NCI-H128 (cell line): ENCODE data around the gene GPR155.

Source experiments
- DNase-seq: peaks from one replicate; lab custom pipeline; 2025; ENCODE audit not compliant: unreplicated experiment; lab: John Stamatoyannopoulos, UW

GPR155 gene

GRCh38 chr2:174486563-174487107 lies at the start of gene GPR155:
Gene GPR155 (minus strand): TSS chr2:174487029. CDS start chr2:174481956, 5,073 bp downstream.
- DNase-seq: no peak

- DNase-seq: no peak
Observed at GRCh38 chr2:174535757-174536703, 49.2 kb upstream of the GPR155 start.

- no peak for DNase-seq
Observed at GRCh38 chr2:174535083-174535482, 48.3 kb upstream of the GPR155 start.

- no peak for DNase-seq
Observed at GRCh38 chr2:174529916-174530315, 43.1 kb upstream of the GPR155 start.

GRCh38 chr2:174527959-174528358 lies 41.1 kb upstream of the GPR155 start:
- no peak for DNase-seq

- DNase-seq: no peak
Observed at GRCh38 chr2:174527101-174527721, 40.4 kb upstream of the GPR155 start.

- DNase-seq: no peak
Observed at GRCh38 chr2:174524527-174524926, 37.7 kb upstream of the GPR155 start.

GRCh38 chr2:174522553-174522952 lies 35.7 kb upstream of the GPR155 start:
- no peak for DNase-seq

GRCh38 chr2:174518395-174518794 lies 31.6 kb upstream of the GPR155 start:
- no peak for DNase-seq

GRCh38 chr2:174516501-174517378 lies 29.9 kb upstream of the GPR155 start:
- DNase-seq: no peak

- DNase-seq: no peak
Observed at GRCh38 chr2:174512345-174512744, 25.5 kb upstream of the GPR155 start.

GRCh38 chr2:174511580-174512260 lies 24.9 kb upstream of the GPR155 start:
- no peak for DNase-seq

GRCh38 chr2:174510583-174511189 lies 23.9 kb upstream of the GPR155 start:
- no peak for DNase-seq

GRCh38 chr2:174503161-174503809 lies 16.5 kb upstream of the GPR155 start:
- DNase-seq: no peak

- DNase-seq: no peak
Observed at GRCh38 chr2:174499371-174499770, 12.5 kb upstream of the GPR155 start.

- no peak for DNase-seq
Observed at GRCh38 chr2:174495365-174496012, 8.7 kb upstream of the GPR155 start.

- DNase-seq: no peak
Observed at GRCh38 chr2:174493549-174494331, 6.9 kb upstream of the GPR155 start.

- DNase-seq: no peak
Observed at GRCh38 chr2:174492963-174493431, 6.2 kb upstream of the GPR155 start.
